Stimulated activated naive CD8-positive, alpha-beta T cell treated with anti-CD3 and anti-CD28 coated beads, Interleukin-15, amount 100 ng/mL, for 72 hours (primary cell): ENCODE measurements around the gene CHRDL2.

Experiments
- ATAC-seq: fragments of 150-1000 bp; cut with Tn5 transposase; 2 replicates; pipeline ENCODE4 v1.10.0; 2021; ENCODE audit warnings: mild to moderate bottlenecking, moderate library complexity
- DNase-seq, 2 donors: peaks; one replicate each; pipeline ENCODE4 v3.0.0; 2021 to 2022
- H3K27ac Mint-ChIP-seq, 2 donors: one replicate each; pipeline ENCODE4 v1.8.0; 2022; ENCODE audit warnings: mild to moderate bottlenecking in 2 of 2, mixed read lengths in 2 of 2, moderate library complexity in 2 of 2
- H3K27me3 Mint-ChIP-seq: one replicate; pipeline ENCODE4 v1.8.0; 2022; ENCODE audit warnings: mixed read lengths
- H3K4me1 Mint-ChIP-seq: one replicate; pipeline ENCODE4 v1.8.0; 2022; ENCODE audit warnings: mild to moderate bottlenecking, mixed read lengths
- H3K4me3 Mint-ChIP-seq, 2 donors: one replicate each; pipeline ENCODE4 v1.8.0; 2022; ENCODE audit warnings: mild to moderate bottlenecking in 2 of 2, mixed read lengths in 2 of 2, moderate library complexity in 1 of 2
- H3K9me3 Mint-ChIP-seq, 2 donors: one replicate each; pipeline ENCODE4 v1.8.0; 2022; ENCODE audit warnings: mixed read lengths in 2 of 2

The CHRDL2 gene

DNA sequence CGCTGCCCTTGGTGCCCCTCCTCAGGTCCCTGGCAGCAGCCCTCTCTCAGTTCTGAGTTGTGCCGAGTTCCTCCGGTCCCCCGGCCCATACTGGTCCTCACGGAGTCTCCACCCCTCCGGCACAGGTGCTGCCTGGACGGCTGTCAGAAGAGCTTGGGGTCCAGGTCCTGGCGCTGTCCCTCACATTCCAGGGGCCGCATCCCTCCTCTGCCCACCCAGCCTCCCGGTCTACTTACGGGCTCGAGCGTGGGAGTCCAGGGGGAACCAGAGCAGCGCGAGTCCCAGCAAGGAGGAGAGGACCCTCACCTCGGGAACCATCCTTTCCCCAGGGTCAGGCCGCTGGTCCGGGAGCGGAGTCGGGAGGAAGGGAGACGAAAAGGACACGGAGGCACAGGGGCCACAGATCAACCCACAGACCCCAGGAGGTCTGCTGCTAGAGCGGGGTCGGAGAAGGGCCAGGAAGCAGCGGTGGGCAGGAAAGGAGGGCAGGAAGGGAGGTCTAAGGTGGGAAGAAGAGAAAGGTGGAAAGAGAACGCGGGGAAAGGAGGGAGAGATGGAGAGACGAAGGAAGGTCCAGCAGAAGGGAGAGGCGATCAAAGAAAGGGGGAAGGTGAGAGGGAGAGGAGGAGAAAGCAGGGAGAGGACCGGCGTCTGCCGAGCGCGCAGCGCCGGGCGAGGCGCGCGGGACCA, 510 bp downstream of the CHRDL2 start:
- peaks cover 66% of the 10 kb centered on the region for H3K27me3 Mint-ChIP-seq
- no peak for DNase-seq
- H3K4me1 Mint-ChIP-seq, result peaks cover 18% of the 10 kb centered on the region
- no peak overlapping the region for H3K27ac Mint-ChIP-seq
- peak overlapping the region; percentile 55 to 68 for H3K4me3 Mint-ChIP-seq
- no peak for ATAC-seq
- H3K9me3 Mint-ChIP-seq, result no peaks in the 10 kb centered on the region

DNA sequence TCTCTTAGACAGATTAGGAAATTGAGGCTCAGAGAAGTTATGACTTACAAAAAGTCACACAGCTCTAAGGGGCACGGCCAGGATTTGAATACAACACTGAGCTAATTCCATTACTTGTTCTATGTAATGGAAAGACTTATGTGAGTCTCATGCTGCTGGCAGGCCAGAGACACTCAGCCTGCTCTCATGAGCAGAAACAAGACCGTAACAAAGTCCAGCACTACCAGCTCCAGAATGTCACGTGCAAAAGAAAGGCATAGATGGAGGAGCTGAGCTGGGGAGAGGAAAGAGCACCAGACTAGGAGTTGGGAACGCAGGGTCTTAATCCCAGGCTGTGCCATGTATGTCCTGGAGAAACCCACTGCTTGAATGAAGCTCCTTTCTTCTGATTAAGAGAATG, 1.8 kb downstream of the CHRDL2 start:
- Mint-ChIP-seq H3K27me3 (peaks cover 72% of the 10 kb centered on the region), H3K4me3 (no peak overlapping the region), H3K4me1 (peaks cover 18% of the 10 kb centered on the region), H3K9me3 (no peaks in the 10 kb centered on the region), H3K27ac (no peak overlapping the region)
- ATAC-seq (no peak), DNase-seq (no peak)

DNA sequence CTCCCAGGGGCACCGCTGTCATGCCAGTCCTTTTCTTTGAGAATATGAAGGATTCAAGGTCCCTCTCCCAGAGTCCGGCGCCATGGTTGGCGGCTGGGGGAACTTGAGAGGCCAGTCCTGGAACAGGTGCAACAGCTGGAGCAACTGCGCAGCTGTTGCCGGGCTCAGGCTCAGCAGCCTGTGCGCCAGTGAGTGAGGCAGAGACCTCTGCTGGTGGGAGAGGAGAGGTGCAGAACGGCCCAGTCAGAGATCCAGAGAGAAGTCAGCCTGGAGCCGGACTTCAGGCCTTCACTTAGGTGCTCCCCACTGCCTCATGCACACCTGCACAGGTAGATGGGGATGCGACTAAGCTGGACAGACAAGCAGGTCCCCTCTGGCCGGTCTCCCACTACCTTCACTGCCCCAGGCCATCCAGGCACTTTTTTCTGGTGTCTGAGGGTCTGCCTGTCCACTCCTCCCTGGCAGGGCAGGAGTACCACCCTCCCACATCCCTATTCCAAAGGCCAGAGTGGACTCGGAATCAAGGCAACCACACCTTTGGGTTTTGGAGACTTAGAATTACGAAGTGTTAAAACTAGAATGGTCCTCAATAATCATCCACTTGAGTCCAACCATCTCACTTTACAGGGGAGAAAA, 4.6 kb downstream of the CHRDL2 start:
- ATAC-seq, result peak; percentile 93
- DNase-seq, result peak; percentile 53 to 61
- Mint-ChIP-seq H3K9me3 (no peaks in the 10 kb centered on the region), H3K27me3 (peaks cover 55% of the 10 kb centered on the region), H3K4me1 (peaks cover 13% of the 10 kb centered on the region), H3K4me3 (no peak overlapping the region), H3K27ac (no peak overlapping the region)

DNA sequence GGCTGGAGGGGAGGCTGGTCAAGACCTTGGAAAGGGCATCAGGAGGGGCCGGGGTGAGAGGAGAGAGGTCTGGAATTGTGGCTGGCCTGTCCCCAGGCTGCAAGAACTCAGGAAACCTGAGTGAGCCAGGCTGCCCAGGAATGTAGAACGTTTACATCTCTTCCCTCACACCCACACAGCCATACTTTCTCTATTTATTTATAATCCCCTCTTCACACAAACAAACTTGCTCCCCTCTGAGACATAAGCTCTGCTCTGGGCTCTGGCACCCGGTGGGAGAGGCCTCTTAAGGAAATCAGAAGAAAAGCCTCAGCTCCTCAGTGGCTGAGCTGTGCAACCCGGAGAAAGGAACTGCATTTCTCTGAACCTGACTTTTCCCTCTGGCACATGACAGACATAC, 5.5 kb downstream of the CHRDL2 start:
- H3K9me3 Mint-ChIP-seq, result no peaks in the 10 kb centered on the region
- H3K4me1 Mint-ChIP-seq, result peaks cover 8% of the 10 kb centered on the region
- DNase-seq (no peak), ATAC-seq (no peak)
- H3K27ac Mint-ChIP-seq, result no peak overlapping the region
- no peak overlapping the region for H3K4me3 Mint-ChIP-seq
- peaks cover 47% of the 10 kb centered on the region for H3K27me3 Mint-ChIP-seq

GRCh38 chr11:74723511-74723910, 7.7 kb downstream of the CHRDL2 start:
- ATAC-seq (no peak), DNase-seq (no peak)
- Mint-ChIP-seq H3K27ac (no peak overlapping the region), H3K27me3 (peaks cover 25% of the 10 kb centered on the region), H3K4me1 (peaks cover 5% of the 10 kb centered on the region), H3K9me3 (no peaks in the 10 kb centered on the region), H3K4me3 (no peak overlapping the region)

GRCh38 chr11:74721479-74721835, 9.8 kb downstream of the CHRDL2 start:
- Mint-ChIP-seq H3K4me1 (peaks cover 3% of the 10 kb centered on the region), H3K4me3 (no peak overlapping the region), H3K27ac (no peak overlapping the region), H3K9me3 (no peaks in the 10 kb centered on the region), H3K27me3 (peaks cover 22% of the 10 kb centered on the region)
- ATAC-seq (no peak), DNase-seq (no peak)

- Mint-ChIP-seq H3K9me3 (no peaks in the 10 kb centered on the region), H3K27ac (no peak overlapping the region), H3K4me1 (no peaks in the 10 kb centered on the region), H3K4me3 (no peak overlapping the region), H3K27me3 (peaks cover 16% of the 10 kb centered on the region)
- ATAC-seq, result no peak
- no peak for DNase-seq
These were observed 10.4 kb downstream of the CHRDL2 start for GRCh38 chr11:74720596-74721478.

DNA sequence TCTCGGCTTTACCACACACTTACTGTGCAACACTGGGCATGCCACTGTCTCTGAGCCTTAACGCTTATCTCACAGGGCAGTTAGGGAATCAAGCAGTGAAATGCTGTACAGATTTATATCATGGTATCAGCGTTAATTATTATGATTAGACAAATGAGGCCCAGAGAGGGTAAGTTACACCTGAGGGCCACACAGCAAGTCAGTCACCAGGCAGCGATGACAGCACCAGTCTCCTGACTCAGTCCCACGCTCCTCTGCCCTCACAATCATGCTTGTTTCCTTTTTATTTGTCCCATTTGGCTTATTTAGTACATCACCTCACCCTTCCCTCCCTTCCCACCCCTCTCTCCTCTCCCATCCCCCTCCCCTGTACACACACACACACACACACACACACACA, 12.2 kb downstream of the CHRDL2 start:
- H3K27me3 Mint-ChIP-seq, result peaks cover 8% of the 10 kb centered on the region
- H3K27ac Mint-ChIP-seq, result no peak overlapping the region
- H3K4me1 Mint-ChIP-seq, result peaks cover 5% of the 10 kb centered on the region
- H3K9me3 Mint-ChIP-seq, result no peaks in the 10 kb centered on the region
- H3K4me3 Mint-ChIP-seq, result no peak overlapping the region
- DNase-seq (no peak), ATAC-seq (no peak)

GRCh38 chr11:74717221-74717969, 13.8 kb downstream of the CHRDL2 start:
- no peak overlapping the region for H3K4me3 Mint-ChIP-seq
- no peak for ATAC-seq
- no peak overlapping the region for H3K27ac Mint-ChIP-seq
- H3K4me1 Mint-ChIP-seq, result peaks cover 5% of the 10 kb centered on the region
- peaks cover 2% of the 10 kb centered on the region for H3K27me3 Mint-ChIP-seq
- no peak for DNase-seq
- H3K9me3 Mint-ChIP-seq, result no peaks in the 10 kb centered on the region

GRCh38 chr11:74714904-74715303, 16.3 kb downstream of the CHRDL2 start:
- H3K9me3 Mint-ChIP-seq, result no peaks in the 10 kb centered on the region
- H3K4me1 Mint-ChIP-seq, result peaks cover 5% of the 10 kb centered on the region
- no peak overlapping the region for H3K4me3 Mint-ChIP-seq
- H3K27me3 Mint-ChIP-seq, result no peaks in the 10 kb centered on the region
- no peak overlapping the region for H3K27ac Mint-ChIP-seq
- DNase-seq (no peak), ATAC-seq (peak; percentile 74)

- Mint-ChIP-seq H3K4me1 (peaks cover 5% of the 10 kb centered on the region), H3K27me3 (no peaks in the 10 kb centered on the region), H3K9me3 (no peaks in the 10 kb centered on the region), H3K27ac (no peak overlapping the region), H3K4me3 (no peak overlapping the region)
- ATAC-seq (no peak), DNase-seq (no peak)
These were observed 17.5 kb downstream of the CHRDL2 start for GRCh38 chr11:74713686-74714085.

- ATAC-seq (no peak), DNase-seq (no peak)
- Mint-ChIP-seq H3K9me3 (no peaks in the 10 kb centered on the region), H3K4me3 (no peak overlapping the region), H3K27ac (peak overlapping the region in 1 of 2 donors; percentile 88), H3K4me1 (peaks cover 5% of the 10 kb centered on the region), H3K27me3 (no peaks in the 10 kb centered on the region)
These were observed 20.8 kb downstream of the CHRDL2 start for GRCh38 chr11:74710281-74710938.

GRCh38 chr11:74709175-74709574, 22.1 kb downstream of the CHRDL2 start:
- Mint-ChIP-seq H3K4me1 (no peaks in the 10 kb centered on the region), H3K27me3 (no peaks in the 10 kb centered on the region), H3K27ac (no peak overlapping the region), H3K4me3 (no peak overlapping the region), H3K9me3 (no peaks in the 10 kb centered on the region)
- no peak for DNase-seq
- no peak for ATAC-seq

DNA sequence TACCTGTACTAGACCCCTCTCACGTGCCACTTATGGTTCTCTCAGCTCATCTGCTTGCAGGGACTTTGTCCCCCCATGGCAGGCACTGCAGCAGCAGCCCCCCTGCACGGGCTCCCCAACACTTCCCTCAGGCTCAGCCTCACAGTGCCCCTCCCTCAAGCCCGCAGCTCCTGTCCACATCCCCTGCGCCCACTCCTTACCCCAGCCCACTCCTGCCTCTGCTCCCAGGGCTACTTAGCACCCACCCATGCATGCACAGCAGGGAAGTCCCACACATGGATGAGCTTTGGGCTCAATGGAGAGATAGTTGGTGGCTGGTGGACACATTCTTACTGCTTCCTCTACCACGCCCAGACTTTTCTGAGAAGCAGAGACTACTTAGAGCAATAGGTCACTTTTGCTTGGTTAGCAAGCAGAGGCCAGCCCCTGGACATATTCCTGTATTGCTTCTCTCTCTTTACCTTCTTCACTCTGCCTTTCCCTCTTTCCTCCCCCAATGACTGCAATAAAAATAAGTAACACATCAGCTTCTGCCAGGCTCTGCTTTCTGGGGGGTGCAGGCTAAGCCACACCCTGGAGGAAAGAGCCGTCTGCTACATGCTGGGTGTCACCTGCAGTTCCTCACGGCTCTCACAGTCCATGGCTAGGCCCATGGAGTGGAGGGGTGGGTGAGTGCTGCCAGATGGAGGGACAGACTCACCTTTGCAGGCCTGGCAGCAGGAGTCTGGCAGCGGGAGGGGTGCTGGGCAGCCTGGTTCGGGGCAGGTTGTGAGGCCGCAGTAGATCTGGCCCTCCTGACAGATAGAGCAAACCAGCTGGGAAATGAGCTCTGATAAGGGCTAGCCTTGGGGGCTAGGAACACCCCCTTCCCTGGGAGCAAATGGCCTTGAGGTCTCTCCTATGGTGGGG, 23.4 kb downstream of the CHRDL2 start:
- H3K4me1 Mint-ChIP-seq, result no peaks in the 10 kb centered on the region
- peak overlapping the region in 1 of 2 donors; percentile 29 for H3K27ac Mint-ChIP-seq
- no peak for ATAC-seq
- no peak for DNase-seq
- no peaks in the 10 kb centered on the region for H3K27me3 Mint-ChIP-seq
- H3K9me3 Mint-ChIP-seq, result no peaks in the 10 kb centered on the region
- no peak overlapping the region for H3K4me3 Mint-ChIP-seq
